ENCODE data around the gene LTN1.

The LTN1 gene

DNA sequence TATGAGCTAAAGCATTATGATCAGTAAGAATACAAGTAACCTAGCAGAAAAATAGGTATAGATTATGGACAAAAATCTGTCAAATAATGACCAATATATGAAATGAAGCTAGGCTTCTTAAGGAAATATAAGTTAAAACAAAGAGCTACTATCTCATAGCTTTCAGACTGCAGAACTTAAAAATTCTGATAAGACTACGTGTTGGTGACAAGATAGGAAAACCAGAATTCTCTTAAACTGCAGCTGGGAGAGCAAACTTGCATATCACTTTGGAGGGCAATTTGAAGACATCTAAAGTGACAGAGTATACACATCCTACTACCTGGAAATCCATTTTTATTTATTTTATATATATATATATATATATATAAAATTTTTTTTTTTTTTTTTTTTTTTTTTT lies 65.5 kb downstream of the LTN1 start:
- Histone ChIP-seq H3K36me3 (ENCODE audit: control insufficient read depth, insufficient read depth, low read length, severe bottlenecking) (peaks cover 26% of the 10 kb centered on the region), H3K9ac (ENCODE audit: low read length) (no peak overlapping the region), H3K27me3 (replicated peaks; ENCODE audit: control insufficient read depth, insufficient read depth, low read length) (no peaks in the 10 kb centered on the region), H3K4me3 (ENCODE audit: low read length) (no peak overlapping the region), H3K4me1 (ENCODE audit: control insufficient read depth, insufficient read depth, low read length) (peaks cover 6% of the 10 kb centered on the region), H3K9me3 (ENCODE audit: control insufficient read depth, low read length) (no peaks in the 10 kb centered on the region)
- DNase-seq (ENCODE audit: low read depth): no peak

DNA sequence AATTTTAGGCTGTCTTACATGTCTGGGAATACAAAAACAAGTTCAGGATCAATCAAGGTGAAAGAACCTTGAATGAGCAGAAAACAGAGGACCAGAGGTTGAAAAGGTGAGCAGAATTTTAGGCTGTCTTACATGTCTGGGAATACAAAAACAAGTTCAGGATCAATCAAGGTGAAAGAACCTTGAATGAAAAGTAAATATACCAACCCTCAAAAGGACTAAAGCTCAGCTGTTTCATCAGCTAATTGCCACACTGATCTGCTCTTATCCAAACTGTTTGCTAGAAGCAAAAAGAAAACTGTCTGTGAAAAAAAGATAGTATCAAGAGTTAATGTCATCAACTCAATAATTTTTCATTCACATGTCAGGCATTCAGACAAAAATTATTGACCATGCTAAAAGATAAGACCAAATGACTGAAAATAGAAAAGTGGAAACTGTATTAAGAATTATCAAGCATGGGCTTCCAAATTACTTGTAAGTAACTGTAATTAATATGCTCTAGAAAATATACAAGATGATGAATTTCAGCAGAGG lies 69.2 kb downstream of the LTN1 start:
- Histone ChIP-seq H3K9ac (ENCODE audit: low read length) (no peak overlapping the region), H3K4me3 (ENCODE audit: low read length) (no peak overlapping the region), H3K4me1 (ENCODE audit: control insufficient read depth, insufficient read depth, low read length) (no peaks in the 10 kb centered on the region), H3K9me3 (ENCODE audit: control insufficient read depth, low read length) (no peaks in the 10 kb centered on the region), H3K27me3 (replicated peaks; ENCODE audit: control insufficient read depth, insufficient read depth, low read length) (no peaks in the 10 kb centered on the region), H3K36me3 (ENCODE audit: control insufficient read depth, insufficient read depth, low read length, severe bottlenecking) (peaks cover 9% of the 10 kb centered on the region)
- DNase-seq (ENCODE audit: low read depth): no peak

DNA sequence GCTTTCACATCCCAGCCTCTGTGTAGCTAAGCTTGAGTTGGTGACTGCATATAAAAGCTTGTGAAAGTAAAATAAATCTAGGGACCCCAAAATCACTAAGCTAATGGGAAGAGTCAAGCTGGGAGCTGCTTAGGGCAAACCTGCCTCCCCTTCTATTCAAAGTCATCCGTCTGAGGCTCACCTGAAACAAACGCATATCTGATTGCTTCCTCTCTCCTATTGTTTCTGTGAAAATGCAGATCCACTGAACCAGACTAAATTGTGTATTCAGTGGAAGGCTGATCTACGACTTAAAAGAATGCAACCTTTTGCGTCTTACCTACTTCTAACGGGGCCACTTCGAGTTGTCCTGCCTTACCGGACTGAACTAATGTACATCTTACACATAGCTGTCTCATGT lies 70.3 kb downstream of the LTN1 start:
- Histone ChIP-seq H3K4me3 (ENCODE audit: low read length) (no peak overlapping the region), H3K36me3 (ENCODE audit: control insufficient read depth, insufficient read depth, low read length, severe bottlenecking) (peaks cover 9% of the 10 kb centered on the region), H3K4me1 (ENCODE audit: control insufficient read depth, insufficient read depth, low read length) (no peaks in the 10 kb centered on the region), H3K9ac (ENCODE audit: low read length) (no peak overlapping the region), H3K9me3 (ENCODE audit: control insufficient read depth, low read length) (no peaks in the 10 kb centered on the region), H3K27me3 (replicated peaks; ENCODE audit: control insufficient read depth, insufficient read depth, low read length) (no peaks in the 10 kb centered on the region)
- DNase-seq (ENCODE audit: low read depth): no peak

DNA sequence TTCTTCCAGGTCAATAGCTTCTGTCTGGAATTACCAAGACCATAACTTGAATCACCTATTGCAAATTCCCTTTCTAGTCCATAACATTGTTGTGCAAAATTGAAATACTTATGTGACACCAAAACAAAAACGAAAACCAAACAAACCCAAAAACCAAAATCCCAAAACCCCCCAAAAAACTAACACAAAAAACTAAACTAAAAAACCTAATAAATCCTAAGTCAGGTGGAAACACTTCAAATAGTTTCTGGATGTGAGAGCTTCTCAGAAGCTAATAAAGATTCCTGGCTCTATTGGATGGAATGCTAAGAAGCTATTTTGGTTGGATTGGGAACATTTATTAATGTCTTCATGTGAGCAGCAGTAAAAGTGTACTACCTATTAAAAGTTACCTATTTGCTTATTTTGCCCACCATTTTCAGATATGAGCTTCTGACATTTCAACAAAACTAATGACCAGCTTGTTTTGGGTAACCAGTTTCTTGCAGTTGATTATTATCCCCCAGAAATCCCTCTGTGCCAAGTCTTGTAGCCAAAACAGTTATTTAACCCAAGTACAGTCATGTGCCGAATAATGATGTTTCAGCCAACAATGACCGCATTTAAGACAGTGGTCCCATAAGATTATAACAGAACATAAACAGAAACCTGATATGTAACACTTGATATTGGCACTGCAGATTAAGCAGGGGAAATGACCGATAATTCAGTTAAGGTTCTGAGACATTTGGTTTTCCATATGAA lies 76.4 kb downstream of the LTN1 start:
- no peak for DNase-seq (ENCODE audit: low read depth)
- Histone ChIP-seq H3K9me3 (ENCODE audit: control insufficient read depth, low read length) (no peaks in the 10 kb centered on the region), H3K4me1 (ENCODE audit: control insufficient read depth, insufficient read depth, low read length) (peaks cover 10% of the 10 kb centered on the region), H3K4me3 (ENCODE audit: low read length) (no peak overlapping the region), H3K9ac (ENCODE audit: low read length) (no peak overlapping the region), H3K27me3 (replicated peaks; ENCODE audit: control insufficient read depth, insufficient read depth, low read length) (no peaks in the 10 kb centered on the region), H3K36me3 (ENCODE audit: control insufficient read depth, insufficient read depth, low read length, severe bottlenecking) (no peaks in the 10 kb centered on the region)

DNA sequence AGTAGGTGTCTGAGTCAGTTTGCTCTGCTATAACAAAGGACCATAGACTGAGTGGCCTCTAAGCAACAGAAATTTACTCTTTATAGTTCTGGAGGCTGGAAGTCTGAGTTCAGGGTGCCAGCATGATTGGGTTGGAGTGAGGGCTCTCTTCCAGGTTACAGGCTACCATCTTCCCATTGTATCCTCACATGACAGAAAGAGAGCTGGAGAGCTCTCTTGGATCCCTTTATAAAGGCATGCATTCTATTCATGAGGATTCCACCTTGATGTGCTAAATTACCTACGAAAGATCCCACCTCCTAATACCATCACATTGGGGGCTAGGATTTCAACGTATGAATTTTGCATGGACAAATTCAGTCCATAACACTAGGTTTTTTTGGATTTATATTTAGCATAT lies 79.6 kb downstream of the LTN1 start:
- H3K36me3 ChIP-seq (ENCODE audit: control insufficient read depth, insufficient read depth, low read length, severe bottlenecking): no peaks in the 10 kb centered on the region
- no peaks in the 10 kb centered on the region for H3K9me3 ChIP-seq (ENCODE audit: control insufficient read depth, low read length)
- H3K4me1 ChIP-seq (ENCODE audit: control insufficient read depth, insufficient read depth, low read length): peaks cover 28% of the 10 kb centered on the region
- no peak overlapping the region for H3K4me3 ChIP-seq (ENCODE audit: low read length)
- H3K9ac ChIP-seq (ENCODE audit: low read length): no peak overlapping the region
- no peaks in the 10 kb centered on the region for H3K27me3 ChIP-seq (replicated peaks; ENCODE audit: control insufficient read depth, insufficient read depth, low read length)
- DNase-seq (ENCODE audit: low read depth): no peak

DNA sequence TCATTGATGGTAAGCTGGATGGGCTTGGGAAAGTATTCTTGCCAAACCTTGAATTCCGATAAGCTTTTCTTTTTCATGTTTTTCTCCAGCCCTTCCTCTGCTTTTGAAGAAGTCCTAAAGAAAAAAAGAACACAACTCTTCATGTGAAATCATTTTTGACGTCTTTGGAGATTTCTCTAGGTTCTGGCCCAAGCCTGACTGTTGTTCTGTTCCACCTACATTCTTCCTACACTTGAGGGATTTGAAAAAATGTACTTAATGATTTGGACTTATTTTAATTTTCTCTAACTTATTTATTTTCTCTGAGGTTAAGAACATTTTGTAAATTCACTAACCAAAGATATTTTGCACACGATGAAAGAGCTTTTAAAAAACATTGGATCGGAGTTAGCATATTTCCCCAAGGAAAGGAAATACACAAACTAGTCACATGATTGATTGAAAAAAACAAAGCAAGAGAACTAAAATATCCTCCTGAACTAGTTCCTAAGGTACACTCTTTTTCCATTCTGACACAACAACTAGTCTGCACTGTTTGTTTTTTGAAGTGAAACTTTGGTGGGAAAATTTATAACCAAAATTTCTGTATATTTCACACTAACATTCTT lies 82.3 kb downstream of the LTN1 start:
- H3K9me3 ChIP-seq (ENCODE audit: control insufficient read depth, low read length): no peaks in the 10 kb centered on the region
- peak overlapping the region; percentile 54 for H3K4me3 ChIP-seq (ENCODE audit: low read length)
- peak overlapping the region; percentile 65 for H3K9ac ChIP-seq (ENCODE audit: low read length)
- peak; percentile 9 for DNase-seq (ENCODE audit: low read depth)
- peaks cover 23% of the 10 kb centered on the region for H3K4me1 ChIP-seq (ENCODE audit: control insufficient read depth, insufficient read depth, low read length)
- no peaks in the 10 kb centered on the region for H3K27me3 ChIP-seq (replicated peaks; ENCODE audit: control insufficient read depth, insufficient read depth, low read length)
- no peaks in the 10 kb centered on the region for H3K36me3 ChIP-seq (ENCODE audit: control insufficient read depth, insufficient read depth, low read length, severe bottlenecking)

DNA sequence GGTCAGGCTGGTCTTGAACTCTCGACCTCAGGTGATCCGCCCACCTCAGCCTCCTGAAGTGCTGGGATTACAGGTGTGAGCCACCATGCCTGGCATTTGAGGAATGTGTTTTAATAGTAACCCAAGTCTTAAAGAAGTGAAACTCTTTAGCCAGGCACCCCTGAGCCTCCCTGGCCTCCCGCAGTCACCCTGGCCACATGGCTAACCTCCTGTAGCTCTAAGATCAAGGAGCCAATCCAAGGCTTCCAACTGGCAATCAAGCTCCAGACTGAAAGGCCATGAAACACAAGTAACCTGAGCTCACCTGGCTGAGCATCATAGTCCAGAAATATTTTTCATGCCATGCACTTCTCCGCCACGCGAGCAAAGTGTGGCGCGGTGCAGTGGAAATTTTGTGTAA lies 84.3 kb downstream of the LTN1 start:
- Histone ChIP-seq H3K27me3 (replicated peaks; ENCODE audit: control insufficient read depth, insufficient read depth, low read length) (no peaks in the 10 kb centered on the region), H3K36me3 (ENCODE audit: control insufficient read depth, insufficient read depth, low read length, severe bottlenecking) (no peaks in the 10 kb centered on the region), H3K4me1 (ENCODE audit: control insufficient read depth, insufficient read depth, low read length) (peaks cover 31% of the 10 kb centered on the region), H3K9ac (ENCODE audit: low read length) (no peak overlapping the region), H3K9me3 (ENCODE audit: control insufficient read depth, low read length) (no peaks in the 10 kb centered on the region), H3K4me3 (ENCODE audit: low read length) (no peak overlapping the region)
- DNase-seq (ENCODE audit: low read depth): no peak

DNA sequence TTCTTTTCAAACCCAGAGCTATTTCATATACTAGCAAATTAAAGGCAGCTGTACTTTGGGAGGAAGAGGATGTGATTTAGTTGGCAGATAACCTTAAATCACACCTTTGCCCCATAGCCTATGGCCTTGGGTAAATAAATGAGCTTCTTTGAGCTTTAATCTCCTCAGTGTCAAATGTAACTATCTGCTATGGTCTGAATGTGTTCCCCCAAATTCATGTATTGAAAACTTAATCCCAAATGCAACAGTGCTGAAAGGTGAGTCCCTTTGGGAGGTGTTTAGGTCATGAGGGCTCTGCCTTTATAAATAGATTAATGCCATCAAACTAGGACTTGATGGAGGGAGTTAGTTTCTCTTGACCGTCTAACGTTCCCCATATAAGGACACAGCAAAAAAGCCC lies 85.8 kb downstream of the LTN1 start:
- H3K9ac ChIP-seq (ENCODE audit: low read length): no peak overlapping the region

DNA sequence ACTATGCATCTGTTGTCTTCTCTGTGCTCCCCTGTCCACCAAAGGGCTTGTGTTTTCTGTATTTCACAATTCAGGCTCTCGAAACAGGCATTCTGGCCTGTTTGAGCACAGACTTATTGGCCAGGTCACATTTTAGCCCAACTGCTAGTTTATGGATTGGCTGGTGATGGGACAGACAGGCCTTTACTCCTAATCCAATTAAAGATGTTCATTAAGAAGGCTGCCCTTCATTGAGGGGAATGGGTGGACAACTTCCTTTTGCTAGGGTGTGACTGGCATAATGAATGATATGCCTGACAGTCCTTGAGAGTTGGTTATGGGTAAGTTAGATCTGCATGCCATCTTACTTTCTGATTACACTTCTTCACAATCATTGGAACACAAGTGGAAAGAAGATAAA lies 86.4 kb downstream of the LTN1 start:
- no peak for DNase-seq (ENCODE audit: low read depth)
- no peak overlapping the region for H3K4me3 ChIP-seq (ENCODE audit: low read length)

More for the DNA sequence above, 85.8 kb downstream of the LTN1 start:
- H3K4me3 ChIP-seq (ENCODE audit: low read length): no peak overlapping the region
- H3K36me3 ChIP-seq (ENCODE audit: control insufficient read depth, insufficient read depth, low read length, severe bottlenecking): no peaks in the 10 kb centered on the region
- DNase-seq (ENCODE audit: low read depth): no peak
- no peaks in the 10 kb centered on the region for H3K9me3 ChIP-seq (ENCODE audit: control insufficient read depth, low read length)
- H3K27me3 ChIP-seq (replicated peaks; ENCODE audit: control insufficient read depth, insufficient read depth, low read length): no peaks in the 10 kb centered on the region
- peaks cover 31% of the 10 kb centered on the region for H3K4me1 ChIP-seq (ENCODE audit: control insufficient read depth, insufficient read depth, low read length)

DNA sequence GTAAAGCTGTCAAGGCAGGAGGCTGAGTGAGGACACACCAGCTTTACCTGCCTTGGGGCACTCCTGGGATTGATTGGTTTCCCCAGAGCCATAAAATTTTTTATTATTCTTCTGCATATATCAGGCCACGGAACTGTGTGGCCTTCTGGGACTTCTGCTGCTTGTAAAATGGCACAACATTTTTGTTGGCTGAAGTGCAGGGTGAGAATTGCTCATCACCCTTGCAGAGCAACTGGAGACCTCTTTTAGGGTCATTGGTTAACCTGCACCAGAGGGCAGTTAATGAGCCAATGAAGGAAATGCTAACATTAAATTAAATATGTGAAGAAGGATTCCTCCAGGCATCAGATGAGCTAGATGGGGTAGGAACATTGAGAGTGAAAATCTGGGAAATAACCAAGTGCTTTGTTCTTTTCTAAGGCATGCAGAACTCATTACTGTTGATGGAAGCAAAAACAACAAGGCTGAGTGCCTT lies 87.7 kb downstream of the LTN1 start:
- peaks cover 19% of the 10 kb centered on the region for H3K4me1 ChIP-seq (ENCODE audit: control insufficient read depth, insufficient read depth, low read length)
- no peak overlapping the region for H3K9ac ChIP-seq (ENCODE audit: low read length)
- DNase-seq (ENCODE audit: low read depth): no peak
- no peaks in the 10 kb centered on the region for H3K27me3 ChIP-seq (replicated peaks; ENCODE audit: control insufficient read depth, insufficient read depth, low read length)
- H3K36me3 ChIP-seq (ENCODE audit: control insufficient read depth, insufficient read depth, low read length, severe bottlenecking): no peaks in the 10 kb centered on the region
- no peak overlapping the region for H3K4me3 ChIP-seq (ENCODE audit: low read length)
- no peaks in the 10 kb centered on the region for H3K9me3 ChIP-seq (ENCODE audit: control insufficient read depth, low read length)

More for the DNA sequence above, 86.4 kb downstream of the LTN1 start:
- Histone ChIP-seq H3K4me1 (ENCODE audit: control insufficient read depth, insufficient read depth, low read length) (peaks cover 28% of the 10 kb centered on the region), H3K9me3 (ENCODE audit: control insufficient read depth, low read length) (no peaks in the 10 kb centered on the region), H3K36me3 (ENCODE audit: control insufficient read depth, insufficient read depth, low read length, severe bottlenecking) (no peaks in the 10 kb centered on the region), H3K9ac (ENCODE audit: low read length) (no peak overlapping the region), H3K27me3 (replicated peaks; ENCODE audit: control insufficient read depth, insufficient read depth, low read length) (no peaks in the 10 kb centered on the region)

DNA sequence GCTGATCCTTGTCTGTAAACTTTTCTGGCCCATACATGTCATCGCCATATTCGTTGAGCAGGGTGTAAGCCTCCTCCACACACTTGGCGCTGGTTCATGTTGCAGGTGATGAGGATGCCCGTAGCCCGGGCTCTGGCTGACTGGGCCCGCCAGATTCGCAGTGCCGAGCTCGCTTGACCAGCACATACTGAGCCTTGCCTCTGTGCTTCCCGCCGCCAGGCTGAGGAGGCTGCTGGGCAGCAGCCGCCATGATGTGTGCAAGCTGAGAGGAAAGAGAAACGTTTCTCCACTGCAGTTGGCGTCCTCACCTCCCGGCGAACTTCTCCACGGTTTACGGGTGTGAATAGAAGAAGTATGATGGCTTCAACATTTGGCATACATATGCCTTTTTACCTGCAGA lies 89.2 kb downstream of the LTN1 start:
- DNase-seq (ENCODE audit: low read depth): no peak

More for the DNA sequence above, 89.2 kb downstream of the LTN1 start:
- no peak overlapping the region for H3K4me3 ChIP-seq (ENCODE audit: low read length)
- no peak overlapping the region for H3K9ac ChIP-seq (ENCODE audit: low read length)
- no peaks in the 10 kb centered on the region for H3K27me3 ChIP-seq (replicated peaks; ENCODE audit: control insufficient read depth, insufficient read depth, low read length)
- peaks cover 25% of the 10 kb centered on the region for H3K4me1 ChIP-seq (ENCODE audit: control insufficient read depth, insufficient read depth, low read length)
- H3K9me3 ChIP-seq (ENCODE audit: control insufficient read depth, low read length): no peaks in the 10 kb centered on the region
- H3K36me3 ChIP-seq (ENCODE audit: control insufficient read depth, insufficient read depth, low read length, severe bottlenecking): no peaks in the 10 kb centered on the region
